Right lobe of liver (tissue), 6 donors: ENCODE measurements around the gene WDR53. TPM values are rescaled to one million over a fixed set of nuclear protein-coding genes. Genes with fewer than 3 reads are reported as not detected.
"Not testable (repeated sequence)": the region's sequence is repeated elsewhere in the genome, so short reads cannot be mapped to it uniquely, and the experiment has no call there.

Experiments
- ATAC-seq, 4 donors: fragments of 200-7000 bp; cut with Tn5 transposase; one replicate each; pipeline ENCODE4 v1.9.1; 2020; ENCODE audit warnings: mild to moderate bottlenecking in 4 of 4, moderate library complexity in 4 of 4
- DNase-seq, 3 donors: peaks; one replicate each; pipeline ENCODE4 v3.0.0-alpha.2; 2020
- H3K27ac ChIP-seq, 3 donors: fragments of 200-600 bp; one replicate each; pipeline ENCODE4 v1.8.0; 2022
- H3K27me3 ChIP-seq, 2 donors: fragments of 200-600 bp; one replicate each; pipeline ENCODE4 v1.8.0; 2022
- H3K36me3 ChIP-seq, 4 donors: fragments of 200-600 bp; sonication (generic) in 1 of 4; one replicate each; pipeline versions ENCODE4 v1.5.1 to v1.8.0; 2017 to 2022; ENCODE audit warnings: control low read depth in 1 of 4
- H3K4me1 ChIP-seq, 4 donors: fragments of 200-600 bp; sonication (generic) in 1 of 4; one replicate each; pipeline versions ENCODE4 v1.5.1 to v1.8.0; 2017 to 2022; ENCODE audit warnings: control low read depth in 1 of 4
- H3K4me3 ChIP-seq, 3 donors: fragments of 200-600 bp; one replicate each; pipeline ENCODE4 v1.8.0; 2022
- H3K9me3 ChIP-seq, 4 donors: fragments of 200-600 bp; sonication (generic) in 1 of 4; one replicate each; pipeline versions ENCODE4 v1.5.1 to v1.8.0; 2017 to 2022; ENCODE audit warnings: control low read depth in 1 of 4
- CTCF ChIP-seq, 4 donors: fragments of 200-600 bp in 3 of 4; fragments of 450-650 bp in 1 of 4; IDR thresholded peaks; one replicate each; pipeline versions ENCODE4 v1.5.1 to v1.8.0; 2016 to 2022; ENCODE audit warnings: antibody characterized with exemption in 4 of 4, mild to moderate bottlenecking in 2 of 4
- POLR2A ChIP-seq: fragments of 450-650 bp; IDR thresholded peaks from one replicate; pipeline ENCODE4 v1.6.1; 2017; ENCODE audit warnings: antibody characterized with exemption, mild to moderate bottlenecking
- WGBS: methylation state at CpG from one replicate; pipeline ENCODE4 v1.1.6; 2018; ENCODE audit warnings: low coverage, low lambda C conversion rate; ENCODE audit not compliant: insufficient coverage; ENCODE audit errors: missing lambda C conversion rate; 5-methylcytosine and 5-hydroxymethylcytosine counted together
- intact Hi-C, 2 donors: fragments of 100-400 bp; cut with DNase I; formaldehyde crosslinking; loops; one replicate each; pipeline versions ENCODE4 v1.11.2 to v1.14.1; 2022
- total RNA-seq, 6 experiments: library from RNA; depleted of rRNA in 2 of 6; stranded (reverse); fragments of >200 nt in 2 of 6; fragmentation: NEBNext Ultra II Directional in 3 of 6; extraction: Animal tissue kit (Norgen Biotek cat#: 25700) in 3 of 6; gene quantifications; one replicate each; pipeline versions ENCODE4 v1.1.0 to v1.2.4, GENCODE V29; 2016 to 2023
- donor health status: DM: no; HTN: yes; CAD: no.
- donor health status: DM: no; HTN: no; CAD: no.
- donor health status: DM: no; HTN: no; CAD: no.
- donor health status: DM: no; HTN: yes; CAD: no.
- donor health status: DM: no; HTN: yes; CAD: no.

The WDR53 gene
- total RNA-seq, 6 experiments from 2014 or later: 1.5 to 5.8 (median 4.3) TPM

- Histone ChIP-seq H3K4me1 (no peaks in the 10 kb centered on the region), H3K36me3 (no peaks in the 10 kb centered on the region), H3K27ac (no peak overlapping the region), H3K9me3 (no peaks in the 10 kb centered on the region), H3K27me3 (no peaks in the 10 kb centered on the region), H3K4me3 (no peak overlapping the region)
- WGBS: 53% methylated on average over 5 of the region's 7 CpGs
- ATAC-seq (peak in 1 of 4 donors; percentile 23), DNase-seq (no peak)
- TF ChIP-seq POLR2A (no peak), CTCF (IDR thresholded peaks at IDR 0.05) (no peak)
- intact Hi-C loops: no loop called here
Measured at GRCh38 chr3:196603683-196604082, 35.3 kb upstream of the WDR53 start.

GRCh38 chr3:196602673-196603072, 34.3 kb upstream of the WDR53 start:
- no peak overlapping the region for H3K27ac ChIP-seq
- no peaks in the 10 kb centered on the region for H3K9me3 ChIP-seq
- TF ChIP-seq CTCF (IDR thresholded peaks at IDR 0.05) (no peak), POLR2A (no peak)
- intact Hi-C loops: no loop called here
- 92% methylated on average over 6 of the region's 6 CpGs for WGBS
- no peak overlapping the region for H3K4me3 ChIP-seq
- H3K4me1 ChIP-seq: no peaks in the 10 kb centered on the region
- H3K27me3 ChIP-seq: no peaks in the 10 kb centered on the region
- H3K36me3 ChIP-seq: no peaks in the 10 kb centered on the region
- DNase-seq: no peak
- no peak for ATAC-seq

GRCh38 chr3:196600359-196600758, 32.0 kb upstream of the WDR53 start:
- H3K36me3 ChIP-seq: no peaks in the 10 kb centered on the region
- no peaks in the 10 kb centered on the region for H3K27me3 ChIP-seq
- intact Hi-C loops: no loop called here
- no peaks in the 10 kb centered on the region for H3K9me3 ChIP-seq
- ATAC-seq (no peak), DNase-seq (no peak)
- WGBS: 85% methylated on average over 7 of the region's 7 CpGs
- no peak for TF ChIP-seq CTCF (IDR thresholded peaks at IDR 0.05)
- TF ChIP-seq POLR2A: no peak
- H3K4me3 ChIP-seq: no peak overlapping the region
- H3K27ac ChIP-seq: no peak overlapping the region
- H3K4me1 ChIP-seq: no peaks in the 10 kb centered on the region

- TF ChIP-seq POLR2A (no peak), CTCF (IDR thresholded peaks at IDR 0.05) (no peak)
- Histone ChIP-seq H3K4me3 (no peak overlapping the region), H3K4me1 (no peaks in the 10 kb centered on the region), H3K27ac (no peak overlapping the region), H3K36me3 (no peaks in the 10 kb centered on the region), H3K27me3 (no peaks in the 10 kb centered on the region), H3K9me3 (no peaks in the 10 kb centered on the region)
- no peak for DNase-seq
- no peak for ATAC-seq
- WGBS: 62% methylated on average over 5 of the region's 5 CpGs
- intact Hi-C loops: no loop called here
Measured at GRCh38 chr3:196599734-196600128, 31.4 kb upstream of the WDR53 start.

GRCh38 chr3:196597971-196598733, 29.8 kb upstream of the WDR53 start:
- H3K27ac ChIP-seq, H3K36me3 ChIP-seq, H3K9me3 ChIP-seq, H3K4me1 ChIP-seq, ATAC-seq, H3K27me3 ChIP-seq, DNase-seq, H3K4me3 ChIP-seq, intact Hi-C loops: not testable (repeated sequence)
- 51% methylated on average over 5 of the region's 25 CpGs for WGBS
